GM12892 (cell line): Measurements from ENCODE around the gene DPP9.
"Not testable (repeated sequence)": the region's sequence is repeated elsewhere in the genome, so short reads cannot be mapped to it uniquely, and the experiment has no call there.

Experiments used
- DNase-seq: peaks from one replicate; pipeline ENCODE4 v3.0.0; 2011; ENCODE audit not compliant: insufficient read length
- FAIRE-seq: peaks from 2 replicates; lab custom pipeline; 2011; peaks lifted over from hg19 to GRCh38; lab: Jason Lieb, UNC
- POLR2A ChIP-seq: IDR thresholded peaks from 2 replicates; pipeline ENCODE4 v1.6.1; 2011; ENCODE audit warnings: low read depth, low read length, control low read depth
- POLR2AphosphoS5 ChIP-seq: IDR thresholded peaks from 2 replicates; pipeline ENCODE4 v1.6.1; 2011; ENCODE audit warnings: low read depth, low read length, control low read depth
- TAF1 ChIP-seq: IDR thresholded peaks from 2 replicates; pipeline ENCODE4 v1.6.1; 2011; ENCODE audit warnings: low read depth, mild to moderate bottlenecking, control low read depth, low read length, borderline replicate concordance

Gene DPP9

DNA sequence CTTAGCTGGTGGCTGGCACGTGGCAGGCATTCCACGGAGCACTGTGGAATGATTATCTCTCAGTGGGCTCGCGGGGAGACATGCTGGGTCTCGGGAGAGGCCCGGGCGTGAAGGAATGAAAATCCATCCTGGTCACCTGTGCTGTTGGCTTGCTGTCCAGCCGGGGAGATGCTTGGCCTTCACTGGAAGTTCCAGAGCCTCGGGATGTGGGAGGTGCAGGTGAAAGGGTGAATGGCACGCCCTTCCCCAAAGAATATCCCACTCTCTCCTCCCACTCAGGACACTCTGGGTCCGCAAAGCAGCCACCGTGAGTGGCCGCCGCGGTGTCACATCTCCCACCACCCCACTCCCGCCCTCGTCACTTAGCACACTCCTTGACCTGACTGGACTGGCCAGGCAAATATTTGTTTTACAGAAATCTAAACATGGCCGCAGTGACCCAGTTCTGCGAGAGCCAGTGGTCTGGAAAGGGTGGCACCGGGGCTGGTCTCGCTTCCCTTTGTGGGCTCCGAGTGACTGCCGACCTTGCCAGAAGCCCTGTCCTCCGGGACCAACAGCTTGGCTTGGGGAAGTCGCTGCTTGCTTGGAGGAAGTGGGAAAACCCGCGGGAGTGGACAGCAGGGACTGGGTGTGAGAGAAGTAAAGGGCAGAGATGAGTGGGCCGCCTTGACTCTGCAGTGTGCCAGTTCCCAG, 8.0 kb downstream of the DPP9 start:
- no peak for TF ChIP-seq POLR2A
- TF ChIP-seq POLR2AphosphoS5 = no peak
- TF ChIP-seq TAF1 = no peak
- DNase-seq (no peak), FAIRE-seq (no peak)

DNA sequence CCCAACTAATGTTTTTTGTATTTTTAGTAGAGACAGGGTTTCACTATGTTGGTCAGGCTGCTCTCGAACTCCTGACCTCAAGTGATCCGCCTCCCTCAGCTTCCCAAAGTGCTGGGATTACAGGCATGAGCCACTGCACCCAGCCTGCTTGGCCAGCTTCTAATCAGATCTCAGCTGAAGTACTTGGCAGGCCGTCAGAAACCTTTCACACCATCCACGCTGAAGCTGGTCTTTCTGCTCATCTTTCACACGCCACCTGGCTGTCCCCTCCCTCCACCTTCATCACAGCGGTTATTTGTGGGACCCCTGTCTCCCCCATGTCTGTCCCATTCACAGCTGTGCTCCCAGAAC, 8.5 kb downstream of the DPP9 start:
- DNase-seq, FAIRE-seq: not testable (repeated sequence)

DNA sequence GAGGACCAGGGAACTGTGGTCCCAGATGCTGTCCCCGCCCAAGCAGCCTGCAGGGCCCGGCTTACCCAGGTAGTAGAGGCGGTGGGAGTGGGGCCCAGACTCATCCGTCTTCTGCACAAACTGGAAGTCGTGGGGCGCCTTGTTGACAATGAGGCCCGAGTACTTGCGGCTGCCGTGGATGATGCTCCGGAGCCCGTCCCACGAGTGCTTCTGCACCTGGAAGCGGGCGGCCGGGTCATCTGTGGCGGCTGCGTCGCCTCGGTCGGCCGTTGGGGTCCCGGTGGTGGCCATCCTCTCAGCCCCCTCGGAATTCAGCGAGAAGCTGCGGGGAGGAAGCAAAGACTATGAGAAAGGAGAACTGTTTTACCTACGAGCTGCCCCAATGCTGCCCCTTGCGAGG, 9.6 kb downstream of the DPP9 start:
- no peak for DNase-seq
- FAIRE-seq = no peak

DNA sequence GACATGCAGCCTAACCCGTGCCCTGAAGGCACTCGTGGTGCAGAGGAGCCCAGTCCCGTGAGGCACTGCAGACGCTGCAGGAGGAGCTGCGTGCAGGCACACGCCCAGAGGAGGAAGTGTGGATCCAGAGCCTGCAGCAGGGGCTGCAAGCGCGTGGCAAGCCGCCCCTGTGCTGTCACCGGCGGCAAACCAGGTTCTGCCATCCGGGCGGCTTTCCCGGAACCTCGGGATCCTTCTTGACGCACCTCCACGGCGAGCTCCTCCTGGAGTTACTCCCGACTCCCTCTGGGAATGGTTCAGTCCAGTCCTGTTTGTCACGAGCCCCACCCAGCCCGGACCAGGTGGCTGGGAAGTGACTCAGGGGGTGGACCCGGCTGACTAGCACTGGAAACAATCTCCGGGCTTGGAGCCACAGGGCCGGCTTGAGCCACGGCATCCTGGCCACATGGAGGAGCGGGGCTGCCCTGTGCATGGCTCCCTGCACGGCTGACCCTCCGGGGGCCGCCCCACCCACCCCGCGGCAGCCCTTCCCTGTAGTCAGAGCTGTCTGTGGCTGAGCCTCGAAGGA, 10.2 kb downstream of the DPP9 start:
- TF ChIP-seq POLR2A (no peak), TAF1 (no peak), POLR2AphosphoS5 (no peak)
- DNase-seq (no peak), FAIRE-seq (no peak)

More for the DNA sequence above, 9.6 kb downstream of the DPP9 start:
- TF ChIP-seq POLR2A (no peak), POLR2AphosphoS5 (no peak), TAF1 (no peak)

DNA sequence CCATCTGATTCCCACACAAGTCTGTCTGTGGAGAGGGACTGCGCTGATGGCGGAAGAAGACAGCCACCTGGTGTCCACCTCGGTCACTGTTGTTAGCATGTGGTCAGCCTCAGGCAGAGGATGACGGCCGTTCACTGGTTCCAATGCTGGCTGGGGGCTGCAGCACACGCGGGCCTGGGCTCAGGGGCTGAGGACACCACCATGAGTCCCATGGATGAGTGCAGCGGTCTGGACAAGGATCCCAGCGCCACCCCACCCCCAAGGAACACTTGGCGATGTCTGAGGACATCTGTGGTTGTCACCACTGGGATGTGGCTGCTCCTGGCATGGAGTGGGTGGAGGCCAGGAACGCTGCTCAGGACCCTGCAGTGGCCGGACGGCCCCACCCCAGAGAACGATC, 10.9 kb downstream of the DPP9 start:
- no peak for TF ChIP-seq POLR2A
- TF ChIP-seq TAF1 = no peak
- TF ChIP-seq POLR2AphosphoS5 = no peak
- FAIRE-seq (no peak), DNase-seq (no peak)

DNA sequence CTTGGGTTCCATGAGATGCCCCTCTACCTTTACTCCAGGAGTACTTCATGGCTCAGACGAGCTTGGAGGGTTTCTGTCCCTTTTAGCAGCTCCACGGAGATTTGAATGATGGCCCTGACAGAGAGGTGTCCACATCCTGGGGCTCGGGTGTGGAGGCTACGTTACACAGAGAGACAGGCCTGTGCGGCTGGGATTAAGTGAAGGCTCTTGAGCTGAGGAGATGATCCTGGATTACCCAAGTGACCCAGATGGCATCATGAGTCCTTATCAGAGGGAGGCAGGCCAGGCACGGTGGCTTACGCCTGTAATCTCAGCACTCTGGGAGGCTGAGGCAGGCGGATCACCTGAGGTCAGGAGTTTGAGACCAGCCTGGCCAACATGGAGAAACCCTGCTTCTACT, 12.4 kb downstream of the DPP9 start:
- DNase-seq (no peak), FAIRE-seq (no peak)
- TF ChIP-seq TAF1 (no peak), POLR2AphosphoS5 (no peak), POLR2A (no peak)

DNA sequence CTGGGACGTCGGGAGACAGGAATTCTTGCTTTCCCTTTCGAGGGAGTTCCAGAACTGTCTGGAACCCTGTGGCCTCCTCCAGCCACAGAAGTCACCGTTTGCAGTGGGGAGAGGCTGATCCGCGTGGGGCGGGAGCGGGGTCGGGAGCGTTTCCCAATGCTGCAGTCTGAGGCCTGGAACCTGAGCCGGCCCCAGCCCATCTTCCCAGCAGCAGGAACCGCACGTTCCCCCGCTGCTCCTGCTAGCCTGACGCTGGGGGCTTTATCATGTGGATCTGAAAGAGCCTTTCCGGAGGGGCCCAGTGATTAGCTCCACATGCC, 13.4 kb downstream of the DPP9 start:
- DNase-seq (no peak), FAIRE-seq (no peak)
- TF ChIP-seq TAF1 (no peak), POLR2AphosphoS5 (no peak), POLR2A (no peak)

DNA sequence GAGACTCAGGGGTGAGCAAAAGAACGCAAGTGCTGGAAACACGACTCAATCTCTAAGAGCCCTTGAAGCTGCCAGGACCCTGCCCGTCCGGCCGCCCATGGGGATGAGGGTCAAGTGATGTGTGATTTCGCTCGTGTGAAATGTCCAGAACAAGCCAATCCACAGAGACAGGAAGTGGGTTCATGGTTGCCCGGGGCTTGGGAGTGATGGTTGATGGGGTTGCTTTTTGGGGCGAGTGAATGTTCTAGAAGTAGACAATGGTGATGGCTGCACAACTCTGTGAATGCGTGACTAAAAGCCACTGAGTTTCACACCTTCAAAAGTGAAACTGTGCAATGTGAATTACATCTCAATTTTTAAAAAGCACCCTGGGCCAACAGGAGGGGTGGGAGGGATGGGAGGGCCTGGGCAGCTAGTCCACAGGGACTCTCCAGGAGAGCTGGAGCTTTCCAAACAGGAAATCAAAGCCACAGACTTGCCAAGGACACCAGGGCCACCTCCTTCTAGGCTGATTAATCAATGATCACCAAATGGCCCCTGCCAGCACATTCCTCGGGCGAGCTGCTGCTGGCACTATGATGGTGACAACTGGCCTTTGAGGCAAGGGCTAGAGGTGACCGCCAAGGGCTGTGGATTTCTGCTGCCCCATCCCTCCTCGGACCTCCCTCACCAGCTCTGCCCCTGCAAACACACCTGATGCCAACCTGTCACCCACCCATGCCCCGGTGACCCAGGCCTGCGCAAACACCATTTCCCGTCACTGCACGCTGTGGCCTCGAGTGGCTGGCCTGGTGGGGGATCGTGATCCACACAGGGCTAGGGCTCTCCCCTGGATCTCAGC, 14.0 kb downstream of the DPP9 start:
- TF ChIP-seq POLR2AphosphoS5 (no peak), POLR2A (no peak), TAF1 (no peak)
- FAIRE-seq (no peak), DNase-seq (no peak)

DNA sequence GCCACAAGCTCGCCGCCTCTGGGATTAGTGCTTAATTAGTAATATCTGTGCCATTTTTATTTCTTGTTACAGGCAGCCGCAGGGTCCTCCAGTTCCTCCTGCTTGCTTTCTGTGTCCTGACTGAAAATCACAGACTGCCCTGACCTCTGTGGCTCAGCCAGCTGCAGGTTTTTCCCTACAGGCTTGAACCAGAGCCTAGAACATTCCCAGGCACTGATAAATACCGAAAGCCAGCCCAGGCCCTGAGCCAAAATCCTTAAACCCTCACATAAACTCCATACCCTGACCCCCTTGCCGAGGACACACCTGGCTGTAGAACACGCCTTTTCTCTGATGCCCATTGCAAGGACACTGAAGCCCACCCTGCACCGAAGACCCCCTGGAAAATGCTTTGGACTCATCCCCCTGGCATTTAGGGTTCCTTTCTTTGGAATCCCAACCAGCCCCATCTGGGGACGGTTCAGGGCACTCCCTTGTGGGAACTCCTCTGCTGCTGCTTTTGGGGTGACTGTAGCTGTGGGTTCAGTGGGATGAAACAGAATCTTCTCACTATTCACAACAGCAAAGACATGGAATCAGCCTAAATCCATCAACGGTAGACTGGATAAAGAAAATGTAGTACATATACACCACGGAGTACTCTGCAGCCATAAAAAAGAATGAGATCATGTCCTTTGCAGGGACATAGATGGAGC, 15.5 kb downstream of the DPP9 start:
- no peak for TF ChIP-seq POLR2AphosphoS5
- TF ChIP-seq TAF1 = no peak
- no peak for TF ChIP-seq POLR2A
- FAIRE-seq = no peak
- DNase-seq = no peak

DNA sequence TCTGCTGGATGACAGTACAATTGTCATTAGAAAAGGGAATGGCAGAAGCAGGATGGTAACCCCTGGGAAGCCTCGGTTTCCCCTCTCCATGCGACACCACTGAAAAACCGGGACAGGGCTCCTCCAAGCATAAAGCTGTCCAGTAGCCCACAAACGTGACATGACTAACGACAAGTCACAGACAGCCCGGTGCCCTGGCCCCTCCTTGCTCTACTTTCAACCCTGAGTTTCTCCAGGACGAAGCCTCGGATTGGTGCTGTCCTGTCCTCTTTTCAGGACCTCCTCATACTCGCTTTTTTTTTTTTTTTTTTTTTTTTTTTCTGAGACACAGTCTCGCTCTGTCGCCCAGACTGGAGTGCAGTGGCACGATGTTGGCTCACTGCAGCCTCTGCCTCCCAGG, 16.3 kb downstream of the DPP9 start:
- no peak for FAIRE-seq
- DNase-seq = no peak
- TF ChIP-seq TAF1 = no peak
- TF ChIP-seq POLR2A = no peak
- TF ChIP-seq POLR2AphosphoS5 = no peak

DNA sequence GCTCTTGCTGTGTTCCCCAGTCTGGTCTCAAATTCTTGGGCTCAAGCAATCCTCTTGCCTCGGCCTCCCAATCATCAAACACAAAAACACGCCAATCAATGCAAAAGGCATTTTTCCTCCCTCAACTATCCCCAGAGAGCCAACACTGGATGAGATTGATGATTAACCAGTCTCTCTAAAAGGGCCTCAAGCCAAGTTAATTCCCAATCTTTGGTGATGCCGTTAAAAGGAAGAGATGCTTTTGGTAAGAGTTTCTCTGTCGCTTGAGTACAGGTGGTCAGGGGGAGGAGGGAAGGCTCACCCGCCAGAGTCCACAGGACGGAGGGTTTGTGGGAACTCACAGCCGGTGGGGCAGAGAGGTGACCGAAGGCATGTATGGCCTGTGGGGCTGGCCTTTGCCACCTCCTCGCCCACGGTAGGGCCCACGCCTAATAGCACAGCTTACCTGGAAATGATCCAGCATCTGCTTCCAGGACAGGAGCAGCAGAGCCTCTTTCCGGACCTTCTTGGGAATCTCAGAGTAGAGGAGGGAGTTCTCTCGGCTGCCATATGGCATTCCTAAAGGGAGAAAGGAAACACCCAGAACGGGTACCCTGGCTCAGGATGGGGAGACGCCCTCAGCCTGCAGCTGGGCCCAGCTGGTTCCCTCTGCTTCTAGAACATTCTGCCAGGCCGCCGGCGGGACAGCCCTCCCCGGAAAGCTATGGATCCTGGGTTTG, 18.1 kb downstream of the DPP9 start:
- DNase-seq = no peak
- TF ChIP-seq POLR2A = no peak
- TF ChIP-seq TAF1 = no peak
- TF ChIP-seq POLR2AphosphoS5 = no peak
- FAIRE-seq = no peak
